Common myeloid progenitor, CD34-positive (primary cell): ENCODE results near the gene SCYGR8.
"Not testable (repeated sequence)": the region's sequence is repeated elsewhere in the genome, so short reads cannot be mapped to it uniquely, and the experiment has no call there.

Experiments used
- CTCF ChIA-PET: fragments of 350-600 bp; sonication (Branson Sonifier 250); formaldehyde crosslinking; loops from one replicate; lab custom pipeline; 2021; ENCODE audit warnings: antibody characterized with exemption; lab: Charles Lee
- POLR2A ChIA-PET: fragments of 350-600 bp; sonication (Branson Sonifier 250); formaldehyde crosslinking; loops from one replicate; lab custom pipeline; 2021; ENCODE audit warnings: antibody characterized with exemption; lab: Charles Lee
- DNase-seq, 3 donors: peaks; one replicate each; pipeline versions ENCODE4 v3.0.0 to v3.0.0-alpha.2; 2013
- H3K27ac ChIP-seq, 2 experiments: 1 replicate in 1 of 2; 2 replicates in 1 of 2; pipeline ENCODE4 v1.7.0; 2013; ENCODE audit warnings: inconsistent platforms in 2 of 2, low read length in 2 of 2, mild to moderate bottlenecking in 2 of 2, low read depth in 1 of 2, moderate library complexity in 1 of 2; ENCODE audit not compliant: severe bottlenecking in 2 of 2, insufficient read depth in 1 of 2, poor library complexity in 1 of 2
- H3K27me3 ChIP-seq, 5 experiments: replicated peaks in 2 of 5; 1 replicate in 3 of 5; 2 replicates in 2 of 5; pipeline versions ENCODE4 v1.6.1 to v1.7.0; 2013; ENCODE audit warnings: low read length in 4 of 5, mild to moderate bottlenecking in 2 of 5, moderate library complexity in 2 of 5, inconsistent platforms in 1 of 5; ENCODE audit not compliant: insufficient read depth in 5 of 5, control insufficient read depth in 4 of 5
- H3K36me3 ChIP-seq, 4 experiments: 1 replicate in 2 of 4; 2 replicates in 2 of 4; pipeline versions ENCODE4 v1.6.1 to v1.7.0; 2013; ENCODE audit warnings: low read length in 3 of 4, control low read depth in 1 of 4, mild to moderate bottlenecking in 1 of 4; ENCODE audit not compliant: control insufficient read depth in 4 of 4, insufficient read depth in 4 of 4
- H3K4me1 ChIP-seq, 4 experiments: 1 replicate in 3 of 4; 2 replicates in 1 of 4; pipeline versions ENCODE4 v1.6.1 to v1.7.1; 2013; ENCODE audit warnings: low read length in 3 of 4, mild to moderate bottlenecking in 3 of 4, control low read depth in 1 of 4, inconsistent platforms in 1 of 4, moderate library complexity in 1 of 4; ENCODE audit not compliant: control insufficient read depth in 4 of 4, insufficient read depth in 4 of 4; ENCODE audit errors: control extremely low read depth in 1 of 4
- H3K4me3 ChIP-seq, 7 experiments: 1 replicate in 4 of 7; 2 replicates in 3 of 7; pipeline versions ENCODE4 v1.5.1 to v1.7.0; 2013; ENCODE audit warnings: mild to moderate bottlenecking in 7 of 7, low read length in 6 of 7, moderate library complexity in 6 of 7, inconsistent platforms in 2 of 7, low read depth in 2 of 7, control low read depth in 1 of 7; ENCODE audit not compliant: insufficient read depth in 4 of 7, control insufficient read depth in 1 of 7; ENCODE audit errors: extremely low read depth in 1 of 7
- H3K9me3 ChIP-seq, 5 experiments: 1 replicate in 4 of 5; 2 replicates in 1 of 5; pipeline versions ENCODE4 v1.6.1 to v1.7.1; 2013; ENCODE audit warnings: low read length in 4 of 5, mild to moderate bottlenecking in 2 of 5, inconsistent platforms in 1 of 5, low read depth in 1 of 5, moderate library complexity in 1 of 5; ENCODE audit not compliant: control insufficient read depth in 4 of 5, insufficient read depth in 2 of 5; ENCODE audit errors: control extremely low read depth in 1 of 5
- WGBS: methylation state at CpG from one replicate; pipeline ENCODE4 v1.1.5; 2013; ENCODE audit not compliant: insufficient coverage; 5-methylcytosine and 5-hydroxymethylcytosine counted together

SCYGR8 gene

GRCh38 chr2:227724394-227725039 lies 21.2 kb upstream of the SCYGR8 start, which contains the start of gene SCYGR6:
Gene SCYGR6 (minus strand): TSS chr2:227724757. CDS start chr2:227724757, 0 bp downstream.
- no peaks in the 10 kb centered on the region for H3K4me1 ChIP-seq
- H3K27me3 ChIP-seq, result peaks cover 0 to 3% (median 2%) of the 10 kb centered on the region in 5 experiments
- WGBS, result 88% methylated on average over 9 of the region's 15 CpGs
- no peak for DNase-seq
- no peak within 1 kb of the TSS for H3K4me3 ChIP-seq
- CTCF ChIA-PET, result no interaction called here
- POLR2A ChIA-PET, result no interaction called here
- no peaks in the 10 kb centered on the region for H3K9me3 ChIP-seq
- no peak within 1 kb of the TSS for H3K27ac ChIP-seq
- no peaks in the 10 kb centered on the region for H3K36me3 ChIP-seq

GRCh38 chr2:227728035-227728434 lies 17.7 kb upstream of the SCYGR8 start, which contains the start of gene SCYGR7:
Gene SCYGR7 (plus strand): TSS chr2:227728335. CDS start chr2:227728335, 0 bp downstream.
- WGBS, result no CpG with 5 or more reads among the region's 5 CpGs
- H3K9me3 ChIP-seq, result no peaks in the 10 kb centered on the region
- ChIA-PET POLR2A (no interaction called here), CTCF (interaction anchor here (0.6 kb wide), 1 partner anchor 454 kb away, joined by 3 read pairs; no protein-coding TSS in a partner anchor)
- no peak within 1 kb of the TSS for H3K4me3 ChIP-seq
- no peak within 1 kb of the TSS for H3K27ac ChIP-seq
- H3K36me3 ChIP-seq, result no peaks in the 10 kb centered on the region
- H3K27me3 ChIP-seq, result peaks cover 0 to 6% (median 3%) of the 10 kb centered on the region in 5 experiments
- H3K4me1 ChIP-seq, result no peaks in the 10 kb centered on the region
- no peak for DNase-seq

- CTCF ChIA-PET, result interaction anchor here (1.2 kb wide), 1 partner anchor 27 kb away, joined by 4 read pairs; no protein-coding TSS in a partner anchor
- Histone ChIP-seq H3K27me3 (no peaks in the 10 kb centered on the region), H3K4me3 (no peak overlapping the region), H3K36me3 (no peaks in the 10 kb centered on the region), H3K4me1 (no peaks in the 10 kb centered on the region), H3K9me3 (no peaks in the 10 kb centered on the region), H3K27ac (no peak overlapping the region)
- 94% methylated on average over 13 of the region's 14 CpGs for WGBS
- DNase-seq, result no peak
- POLR2A ChIA-PET, result no interaction called here
Observed at GRCh38 chr2:227739351-227739750, 6.3 kb upstream of the SCYGR8 start.

- H3K27ac ChIP-seq, DNase-seq, H3K4me3 ChIP-seq, H3K27me3 ChIP-seq, POLR2A ChIA-PET, H3K9me3 ChIP-seq, H3K36me3 ChIP-seq, H3K4me1 ChIP-seq: not testable (repeated sequence)
- CTCF ChIA-PET, result interaction anchor here (0.6 to 1.2 kb wide), 3 partner anchors 26 to 90 kb away, joined by 3 to 4 read pairs (median 4); no protein-coding TSS in a partner anchor
- WGBS, result no CpG with 5 or more reads among the region's 7 CpGs
Observed at GRCh38 chr2:227740705-227741104, 5.0 kb upstream of the SCYGR8 start.

GRCh38 chr2:227748079-227748478 lies 2.4 kb downstream of the SCYGR8 start:
- H3K4me3 ChIP-seq, result no peak overlapping the region
- no peaks in the 10 kb centered on the region for H3K4me1 ChIP-seq
- ChIA-PET POLR2A (no interaction called here), CTCF (no interaction called here)
- H3K36me3 ChIP-seq, result no peaks in the 10 kb centered on the region
- no peak overlapping the region for H3K27ac ChIP-seq
- WGBS, result 98% methylated on average over 5 of the region's 6 CpGs
- no peaks in the 10 kb centered on the region for H3K9me3 ChIP-seq
- no peaks in the 10 kb centered on the region for H3K27me3 ChIP-seq
- DNase-seq, result no peak

GRCh38 chr2:227756261-227756660 lies 10.6 kb downstream of the SCYGR8 start:
- not testable (repeated sequence) for H3K4me3 ChIP-seq
- 0% methylated on average over 1 of the region's 4 CpGs for WGBS
- CTCF ChIA-PET, result interaction anchor here (2.6 kb wide), 1 partner anchor 10 kb away, joined by 13 read pairs; no protein-coding TSS in a partner anchor

GRCh38 chr2:227759411-227760118 lies 13.9 kb downstream of the SCYGR8 start:
- Histone ChIP-seq H3K27me3 (no peaks in the 10 kb centered on the region), H3K36me3 (no peaks in the 10 kb centered on the region), H3K27ac (no peak overlapping the region), H3K4me3 (no peak overlapping the region), H3K4me1 (no peaks in the 10 kb centered on the region), H3K9me3 (no peaks in the 10 kb centered on the region)
- CTCF ChIA-PET, result no interaction called here
- DNase-seq, result peak in 2 of 3 donors; percentile 4 to 6
- 73% methylated on average over 13 of the region's 13 CpGs for WGBS
- POLR2A ChIA-PET, result no interaction called here

More at GRCh38 chr2:227756261-227756660, 10.6 kb downstream of the SCYGR8 start:
- DNase-seq, H3K9me3 ChIP-seq, H3K36me3 ChIP-seq, H3K27ac ChIP-seq, POLR2A ChIA-PET, H3K4me1 ChIP-seq, H3K27me3 ChIP-seq: not testable (repeated sequence)
